Uterus (tissue), 2 donors: Measurements from ENCODE around the gene GPD1L.

Source experiments
- POLR2A ChIP-seq, 2 donors: fragments of 450-650 bp; IDR thresholded peaks; one replicate each; pipeline ENCODE4 v1.6.1; 2016; ENCODE audit warnings: antibody characterized with exemption in 2 of 2, mild to moderate bottlenecking in 1 of 2, moderate library complexity in 1 of 2
- TF ChIP-seq, protein P1 (sequence below), 4 experiments: fragments of 200-600 bp in 2 of 4; fragments of 450-650 bp in 2 of 4; sonication (generic) in 2 of 4; IDR thresholded peaks; one replicate each; pipeline ENCODE4 v1.5.1; 2016 to 2019; ENCODE audit warnings: antibody characterized with exemption in 4 of 4, mild to moderate bottlenecking in 2 of 4, moderate library complexity in 1 of 4

DNA sequence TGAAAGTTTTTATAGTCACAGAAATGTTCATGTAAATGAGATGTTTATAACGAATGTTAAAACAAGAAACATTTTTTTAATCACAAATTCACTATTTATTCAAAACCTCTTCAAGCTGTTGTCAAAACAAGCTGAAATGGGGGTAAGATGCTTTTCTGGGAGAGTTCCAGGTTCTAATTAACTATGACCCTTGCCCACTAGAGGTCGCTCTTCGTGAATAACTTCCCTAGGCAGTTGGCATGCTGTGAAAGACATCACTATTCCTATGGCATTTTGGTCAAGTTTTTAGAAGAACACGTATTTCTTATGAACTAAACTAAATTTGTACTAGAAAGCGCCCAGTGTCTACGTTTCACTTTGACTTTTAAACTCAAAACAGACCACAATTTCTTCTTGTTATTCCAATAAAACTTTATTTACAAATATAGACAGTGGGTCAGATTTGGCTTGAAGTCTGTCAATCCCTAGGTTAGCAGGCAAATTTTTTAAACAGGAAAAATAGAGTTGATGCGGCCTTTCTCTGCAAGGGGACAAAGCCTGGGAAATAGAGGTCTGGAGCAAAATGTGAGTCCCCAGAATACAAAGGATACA lies 69.3 kb downstream of the GPD1L start:
- no peak for TF ChIP-seq POLR2A (IDR thresholded peaks at IDR 0.05)
- TF ChIP-seq, protein P1, sequence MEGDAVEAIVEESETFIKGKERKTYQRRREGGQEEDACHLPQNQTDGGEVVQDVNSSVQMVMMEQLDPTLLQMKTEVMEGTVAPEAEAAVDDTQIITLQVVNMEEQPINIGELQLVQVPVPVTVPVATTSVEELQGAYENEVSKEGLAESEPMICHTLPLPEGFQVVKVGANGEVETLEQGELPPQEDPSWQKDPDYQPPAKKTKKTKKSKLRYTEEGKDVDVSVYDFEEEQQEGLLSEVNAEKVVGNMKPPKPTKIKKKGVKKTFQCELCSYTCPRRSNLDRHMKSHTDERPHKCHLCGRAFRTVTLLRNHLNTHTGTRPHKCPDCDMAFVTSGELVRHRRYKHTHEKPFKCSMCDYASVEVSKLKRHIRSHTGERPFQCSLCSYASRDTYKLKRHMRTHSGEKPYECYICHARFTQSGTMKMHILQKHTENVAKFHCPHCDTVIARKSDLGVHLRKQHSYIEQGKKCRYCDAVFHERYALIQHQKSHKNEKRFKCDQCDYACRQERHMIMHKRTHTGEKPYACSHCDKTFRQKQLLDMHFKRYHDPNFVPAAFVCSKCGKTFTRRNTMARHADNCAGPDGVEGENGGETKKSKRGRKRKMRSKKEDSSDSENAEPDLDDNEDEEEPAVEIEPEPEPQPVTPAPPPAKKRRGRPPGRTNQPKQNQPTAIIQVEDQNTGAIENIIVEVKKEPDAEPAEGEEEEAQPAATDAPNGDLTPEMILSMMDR (IDR thresholded peaks at IDR 0.05), result peak in 3 of 4 experiments; percentile 10 to 11 (median 11)
